Activated CD4-positive, alpha-beta T cell treated with anti-CD3 and anti-CD28 coated beads for 36 hours (primary cell): ENCODE data around the gene VAPB. TPM values are rescaled to one million over a fixed set of nuclear protein-coding genes. Genes with fewer than 3 reads are reported as not detected.
A peak's percentile ranks its signal among the peaks of the same experiment; 100 is the strongest.

Source experiments
- ATAC-seq: fragments of 200-7000 bp; cut with Tn5 transposase; one replicate; pipeline ENCODE4 v1.10.0; 2021; ENCODE audit warnings: mild to moderate bottlenecking, moderate library complexity
- CTCF ChIA-PET: fragments of 350-600 bp; sonication (Branson Sonifier 250); formaldehyde crosslinking; loops from one replicate; lab custom pipeline; 2021; ENCODE audit warnings: antibody characterized with exemption; lab: Charles Lee
- POLR2A ChIA-PET: fragments of 350-600 bp; sonication (Branson Sonifier 250); formaldehyde crosslinking; loops from one replicate; lab custom pipeline; 2021; ENCODE audit warnings: antibody characterized with exemption, inconsistent platforms; lab: Charles Lee
- DNase-seq: peaks from one replicate; pipeline ENCODE4 v3.0.0-alpha.2; 2020
- H3K27ac Mint-ChIP-seq: one replicate; pipeline ENCODE4 v1.8.0; 2021; ENCODE audit warnings: mixed read lengths
- H3K27me3 Mint-ChIP-seq: one replicate; pipeline ENCODE4 v1.8.0; 2021; ENCODE audit warnings: mixed read lengths
- H3K36me3 Mint-ChIP-seq: one replicate; pipeline ENCODE4 v1.8.0; 2021; ENCODE audit warnings: low read depth, mixed read lengths
- H3K4me1 Mint-ChIP-seq: one replicate; pipeline ENCODE4 v1.8.0; 2021; ENCODE audit warnings: mixed read lengths
- H3K4me3 Mint-ChIP-seq: one replicate; pipeline ENCODE4 v1.8.0; 2021; ENCODE audit warnings: mild to moderate bottlenecking, moderate library complexity, mixed read lengths
- H3K9me3 Mint-ChIP-seq: one replicate; pipeline ENCODE4 v1.8.0; 2021; ENCODE audit warnings: low read depth, mixed read lengths
- intact Hi-C, 2 experiments: fragments of 100-400 bp; cut with DNase I in 1 of 2; cut with micrococcal nuclease in 1 of 2; formaldehyde crosslinking; loops; one replicate each; pipeline versions ENCODE4 v1.14.2 to v1.15.1; 2022 to 2024; cut with DNase I, micrococcal nuclease
- total RNA-seq, 2 experiments: library from RNA; stranded (reverse); gene quantifications; one replicate each; pipeline ENCODE4 v1.2.3, GENCODE V29; 2021

The VAPB gene
- total RNA-seq, 2 experiments from 2014 or later = 43.9 to 54.5 TPM

GRCh38 chr20:58434326-58434725, 45.3 kb downstream of the VAPB start:
- intact Hi-C loops = no loop called here
- Mint-ChIP-seq H3K36me3 (peaks cover 14% of the 10 kb centered on the region), H3K4me1 (peaks cover 44% of the 10 kb centered on the region), H3K27ac (no peak overlapping the region), H3K27me3 (no peaks in the 10 kb centered on the region), H3K9me3 (no peaks in the 10 kb centered on the region), H3K4me3 (no peak overlapping the region)
- DNase-seq (no peak), ATAC-seq (no peak)
- ChIA-PET POLR2A (interaction anchor here (0.6 kb wide), 1 partner anchor 597 kb away, joined by 6 read pairs; no protein-coding TSS in a partner anchor), CTCF (interaction anchor here (1.0 to 2.4 kb wide), 2 partner anchors 11 to 45 kb away, joined by 3 to 5 read pairs; partner anchors contain the start of gene VAPB)

- ChIA-PET POLR2A (no interaction called here), CTCF (no interaction called here)
- Mint-ChIP-seq H3K27ac (no peak overlapping the region), H3K36me3 (peaks cover 14% of the 10 kb centered on the region), H3K9me3 (no peaks in the 10 kb centered on the region), H3K27me3 (no peaks in the 10 kb centered on the region), H3K4me3 (no peak overlapping the region), H3K4me1 (peaks cover 46% of the 10 kb centered on the region)
- intact Hi-C loops = no loop called here
- no peak for ATAC-seq
- DNase-seq = no peak
These were observed 46.2 kb downstream of the VAPB start for GRCh38 chr20:58435237-58435636.

- CTCF ChIA-PET = interaction anchor here (0.6 to 1.0 kb wide), 2 partner anchors 10 to 16 kb away, joined by 3 read pairs; no protein-coding TSS in a partner anchor
- Mint-ChIP-seq H3K27me3 (no peaks in the 10 kb centered on the region), H3K36me3 (peaks cover 14% of the 10 kb centered on the region), H3K27ac (no peak overlapping the region), H3K4me1 (peaks cover 41% of the 10 kb centered on the region), H3K9me3 (no peaks in the 10 kb centered on the region), H3K4me3 (no peak overlapping the region)
- DNase-seq = no peak
- intact Hi-C loops = no loop called here
- ATAC-seq = peak; percentile 64
- POLR2A ChIA-PET = no interaction called here
These were observed 48.0 kb downstream of the VAPB start for GRCh38 chr20:58436868-58437645.

GRCh38 chr20:58438970-58439808, 50.2 kb downstream of the VAPB start:
- ATAC-seq (no peak), DNase-seq (no peak)
- H3K36me3 Mint-ChIP-seq = peaks cover 19% of the 10 kb centered on the region
- intact Hi-C loops = no loop called here
- CTCF ChIA-PET = interaction anchor here (0.7 to 1.2 kb wide), 2 partner anchors 13 to 46 kb away, joined by 3 to 5 read pairs; no protein-coding TSS in a partner anchor
- POLR2A ChIA-PET = no interaction called here
- H3K4me3 Mint-ChIP-seq = no peak overlapping the region
- H3K9me3 Mint-ChIP-seq = no peaks in the 10 kb centered on the region
- H3K27ac Mint-ChIP-seq = no peak overlapping the region
- no peaks in the 10 kb centered on the region for H3K27me3 Mint-ChIP-seq
- H3K4me1 Mint-ChIP-seq = peaks cover 25% of the 10 kb centered on the region

- no peak overlapping the region for H3K4me3 Mint-ChIP-seq
- H3K27me3 Mint-ChIP-seq = no peaks in the 10 kb centered on the region
- H3K27ac Mint-ChIP-seq = peak overlapping the region; percentile 12
- H3K4me1 Mint-ChIP-seq = peaks cover 25% of the 10 kb centered on the region
- ATAC-seq (no peak), DNase-seq (no peak)
- H3K36me3 Mint-ChIP-seq = peaks cover 25% of the 10 kb centered on the region
- intact Hi-C loops = loop anchor here in 1 of 2 experiments (5.0 kb wide), 1 partner anchor 33 kb away; no protein-coding TSS in a partner anchor
- no peaks in the 10 kb centered on the region for H3K9me3 Mint-ChIP-seq
- POLR2A ChIA-PET = no interaction called here
- CTCF ChIA-PET = interaction anchor here (0.6 to 1.2 kb wide), 4 partner anchors 21 to 240 kb away, joined by 3 read pairs; no protein-coding TSS in a partner anchor
These were observed 51.2 kb downstream of the VAPB start for GRCh38 chr20:58440021-58440767.

- intact Hi-C loops = loop anchor here in 1 of 2 experiments (5.0 kb wide), 1 partner anchor 34 kb away; no protein-coding TSS in a partner anchor
- ATAC-seq = peak; percentile 42
- DNase-seq = no peak
- no peaks in the 10 kb centered on the region for H3K9me3 Mint-ChIP-seq
- ChIA-PET CTCF (interaction anchor here (0.6 to 1.2 kb wide), 6 partner anchors 21 to 232 kb away, joined by 3 to 4 read pairs (median 4); no protein-coding TSS in a partner anchor), POLR2A (no interaction called here)
- peaks cover 28% of the 10 kb centered on the region for H3K36me3 Mint-ChIP-seq
- no peak overlapping the region for H3K27ac Mint-ChIP-seq
- H3K4me1 Mint-ChIP-seq = peaks cover 21% of the 10 kb centered on the region
- H3K27me3 Mint-ChIP-seq = no peaks in the 10 kb centered on the region
- no peak overlapping the region for H3K4me3 Mint-ChIP-seq
These were observed 52.7 kb downstream of the VAPB start for GRCh38 chr20:58441723-58442122.

GRCh38 chr20:58444746-58445255, 55.8 kb downstream of the VAPB start:
- H3K36me3 Mint-ChIP-seq = peaks cover 35% of the 10 kb centered on the region

GRCh38 chr20:58446264-58446959, 57.4 kb downstream of the VAPB start:
- Mint-ChIP-seq H3K27me3 (no peaks in the 10 kb centered on the region), H3K4me1 (peaks cover 5% of the 10 kb centered on the region), H3K27ac (peak overlapping the region; percentile 55), H3K36me3 (peaks cover 42% of the 10 kb centered on the region), H3K4me3 (no peak overlapping the region), H3K9me3 (no peaks in the 10 kb centered on the region)
- DNase-seq = no peak
- POLR2A ChIA-PET = no interaction called here
- intact Hi-C loops = loop anchor here in 1 of 2 experiments (2.0 kb wide), 1 partner anchor 210 kb away; no protein-coding TSS in a partner anchor
- ATAC-seq = no peak
- CTCF ChIA-PET = interaction anchor here (0.9 to 1.2 kb wide), 3 partner anchors 10 to 211 kb away, joined by 3 to 4 read pairs (median 3); no protein-coding TSS in a partner anchor

More at GRCh38 chr20:58444746-58445255, 55.8 kb downstream of the VAPB start:
- POLR2A ChIA-PET = no interaction called here
- no peaks in the 10 kb centered on the region for H3K27me3 Mint-ChIP-seq
- H3K27ac Mint-ChIP-seq = no peak overlapping the region
- H3K4me1 Mint-ChIP-seq = peaks cover 3% of the 10 kb centered on the region
- H3K4me3 Mint-ChIP-seq = no peak overlapping the region
- CTCF ChIA-PET = no interaction called here
- ATAC-seq (no peak), DNase-seq (no peak)
- no peaks in the 10 kb centered on the region for H3K9me3 Mint-ChIP-seq
- intact Hi-C loops = loop anchor here in 1 of 2 experiments (5.0 kb wide), 1 partner anchor 38 kb away; no protein-coding TSS in a partner anchor

GRCh38 chr20:58446960-58447265, 57.9 kb downstream of the VAPB start:
- Mint-ChIP-seq H3K27me3 (no peaks in the 10 kb centered on the region), H3K4me3 (no peak overlapping the region), H3K9me3 (no peaks in the 10 kb centered on the region), H3K4me1 (peaks cover 3% of the 10 kb centered on the region), H3K36me3 (peaks cover 42% of the 10 kb centered on the region), H3K27ac (peak overlapping the region; percentile 55)
- ATAC-seq = no peak
- POLR2A ChIA-PET = no interaction called here
- CTCF ChIA-PET = interaction anchor here (0.7 to 2.0 kb wide), 7 partner anchors 10 to 211 kb away, joined by 3 to 9 read pairs (median 4); no protein-coding TSS in a partner anchor
- no peak for DNase-seq
- intact Hi-C loops = loop anchor here (1.0 to 2.0 kb wide), 2 partner anchors 210 kb away; no protein-coding TSS in a partner anchor
